ENCODE measurements around the gene SLC29A4.

The SLC29A4 gene

DNA sequence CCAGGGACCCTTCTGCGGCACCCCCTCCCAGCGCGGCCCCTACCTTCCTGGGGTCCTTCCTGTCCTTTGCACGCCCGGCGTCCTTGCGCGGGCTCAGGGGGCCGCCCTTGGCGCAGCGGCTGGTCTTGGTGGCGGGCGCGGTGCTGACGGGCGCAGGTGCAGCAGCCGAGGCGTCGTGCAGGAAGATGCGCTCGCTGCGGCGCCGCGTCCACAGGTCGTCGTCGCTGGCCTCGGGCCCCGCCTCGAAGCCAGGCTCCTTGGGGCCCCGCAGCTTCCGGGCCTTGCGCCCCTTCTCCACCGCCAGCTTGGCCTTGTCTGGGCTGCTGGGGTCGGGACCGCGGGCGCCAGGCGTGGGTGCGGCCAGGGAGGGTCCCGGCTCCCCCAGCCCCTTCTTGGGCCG lies 49.8 kb downstream of the SLC29A4 start:
- no peak for DNase-seq

DNA sequence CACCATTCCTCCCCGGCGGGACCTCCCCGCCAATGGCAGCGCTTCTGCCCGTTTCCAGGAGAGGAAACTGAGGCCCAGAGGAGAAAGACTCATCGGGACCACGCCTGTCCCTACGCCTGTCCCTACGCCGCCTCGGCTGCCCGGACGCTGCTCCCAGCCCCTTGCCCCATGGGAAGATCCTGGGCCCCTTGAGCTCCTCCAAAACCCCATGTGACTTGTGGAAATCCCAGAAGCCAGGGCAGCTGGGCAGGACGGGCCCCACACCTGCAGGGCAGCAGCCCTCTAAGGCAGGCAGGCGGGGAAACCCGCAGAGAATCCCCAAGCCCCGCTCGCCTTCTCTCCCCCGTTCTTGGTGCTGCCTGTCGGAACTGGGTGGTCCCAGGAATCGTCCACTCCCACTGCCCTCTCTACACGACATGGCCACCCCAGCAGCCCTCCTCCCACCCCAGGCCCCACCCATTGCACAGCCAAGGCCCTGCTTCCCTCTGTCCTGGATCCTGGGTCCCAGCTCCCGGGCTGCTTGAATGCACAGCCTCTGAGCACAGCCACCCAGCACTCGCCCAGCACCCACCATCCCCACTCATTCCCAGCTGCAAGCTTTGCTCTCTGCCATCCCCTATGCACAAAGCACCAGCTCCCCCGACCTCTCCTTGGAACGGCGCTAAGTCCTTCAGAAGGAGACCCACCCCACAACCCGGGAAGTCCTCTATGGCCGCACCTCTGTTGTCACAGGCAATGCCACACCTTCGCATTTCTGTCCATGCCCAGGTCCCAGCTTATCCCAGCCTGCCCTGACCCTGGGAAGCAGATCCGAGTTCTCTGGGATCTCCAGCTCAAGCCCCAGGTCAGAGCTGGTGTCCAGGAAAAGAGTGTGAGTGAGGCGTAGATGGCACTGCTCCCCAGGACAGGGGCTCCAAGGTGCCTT lies 50.6 kb downstream of the SLC29A4 start:
- no peak for DNase-seq

DNA sequence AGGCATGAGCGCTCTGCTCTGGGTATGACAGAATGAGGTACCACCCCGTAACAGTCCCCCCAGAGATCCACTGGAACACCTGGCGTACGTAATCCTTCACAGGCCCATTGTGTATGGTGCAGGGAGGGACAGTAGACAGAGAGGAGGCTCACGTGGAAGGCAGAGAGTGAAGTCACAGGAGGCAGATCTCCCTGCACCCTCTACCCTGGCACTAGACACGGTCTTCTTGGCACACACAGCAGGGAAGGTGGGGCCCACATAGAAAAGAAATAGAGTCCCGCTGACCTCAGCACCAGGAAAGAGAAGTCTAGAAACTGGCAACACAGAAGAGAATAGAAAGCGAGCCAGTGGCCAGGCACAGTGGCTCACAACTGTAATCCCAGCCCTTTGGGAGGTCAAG lies 51.9 kb downstream of the SLC29A4 start:
- DNase-seq: no peak

DNA sequence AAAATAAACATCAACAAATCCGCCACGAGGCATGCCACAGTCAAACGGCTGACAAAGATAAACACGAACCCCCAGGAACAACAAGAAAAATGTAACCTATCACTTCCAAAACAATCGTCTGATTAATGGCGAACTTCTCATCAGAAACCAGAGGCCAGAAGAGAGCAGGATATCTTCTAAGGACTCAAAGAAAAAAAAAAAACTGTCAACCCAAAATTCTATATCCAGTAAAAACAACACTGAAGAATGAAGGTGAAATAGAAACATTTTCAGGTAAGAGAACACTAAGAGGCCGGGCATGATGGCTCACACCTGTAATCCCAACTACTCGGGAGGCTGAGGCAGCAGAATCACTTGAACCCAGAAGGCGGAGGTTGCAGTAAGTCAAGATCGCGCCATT lies 54.3 kb downstream of the SLC29A4 start:
- DNase-seq: no peak

DNA sequence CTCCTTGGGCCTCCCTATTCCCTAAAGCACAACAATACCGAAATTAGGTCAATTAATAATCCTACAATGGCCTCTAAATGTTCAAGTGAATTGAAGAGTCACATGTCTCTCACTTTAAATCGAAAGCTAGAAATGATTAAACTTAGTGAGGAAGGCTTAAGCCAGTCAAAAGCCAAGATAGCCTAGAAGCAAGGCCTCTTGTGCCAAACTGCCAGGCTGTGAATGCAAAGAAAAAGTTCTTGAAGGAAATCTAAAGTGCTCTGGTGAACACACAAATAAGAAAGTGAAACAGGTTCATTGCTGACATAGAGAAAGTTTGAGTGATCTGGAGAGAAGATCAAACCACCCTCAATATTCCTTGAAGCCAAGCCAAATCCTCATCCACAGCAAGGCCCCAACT lies 57.2 kb downstream of the SLC29A4 start:
- DNase-seq: no peak

DNA sequence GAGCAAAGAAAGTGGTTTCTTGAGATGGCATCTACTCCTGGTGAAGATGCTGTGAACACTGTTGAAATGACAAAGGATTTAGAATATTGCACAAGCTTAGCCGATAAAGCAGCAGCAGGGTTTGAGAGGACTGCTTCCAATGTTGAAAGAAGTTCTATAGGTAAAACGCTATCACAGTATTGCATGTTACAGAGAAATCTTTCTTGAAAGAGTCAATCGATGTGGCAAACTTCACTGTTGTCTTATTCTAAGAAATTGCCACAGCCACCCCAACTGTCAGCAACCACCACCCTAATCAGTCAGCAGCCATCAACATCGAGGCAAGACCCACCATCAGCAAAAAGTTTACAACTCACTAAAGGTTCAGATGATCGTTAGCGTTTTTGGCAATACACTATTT lies 59.9 kb downstream of the SLC29A4 start:
- DNase-seq: no peak

DNA sequence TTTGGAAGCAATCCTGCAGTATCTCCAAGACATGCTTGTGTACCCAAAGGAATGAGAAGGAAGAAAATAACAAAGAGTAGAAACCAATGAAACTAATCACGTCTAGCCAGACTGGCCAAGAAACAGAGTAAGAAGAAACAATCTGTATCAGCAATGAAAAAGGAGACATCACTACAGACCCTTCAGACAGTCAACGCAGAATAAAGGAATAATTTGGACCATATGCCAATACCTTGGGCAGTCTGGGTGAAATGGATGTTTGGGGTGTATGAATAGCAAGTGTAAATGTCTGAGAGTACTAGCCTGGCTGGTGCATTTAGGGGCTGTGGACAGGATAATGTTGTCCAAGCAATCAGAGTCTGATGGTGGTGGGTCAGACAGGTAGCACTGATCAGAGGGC lies 61.1 kb downstream of the SLC29A4 start:
- no peak for DNase-seq

DNA sequence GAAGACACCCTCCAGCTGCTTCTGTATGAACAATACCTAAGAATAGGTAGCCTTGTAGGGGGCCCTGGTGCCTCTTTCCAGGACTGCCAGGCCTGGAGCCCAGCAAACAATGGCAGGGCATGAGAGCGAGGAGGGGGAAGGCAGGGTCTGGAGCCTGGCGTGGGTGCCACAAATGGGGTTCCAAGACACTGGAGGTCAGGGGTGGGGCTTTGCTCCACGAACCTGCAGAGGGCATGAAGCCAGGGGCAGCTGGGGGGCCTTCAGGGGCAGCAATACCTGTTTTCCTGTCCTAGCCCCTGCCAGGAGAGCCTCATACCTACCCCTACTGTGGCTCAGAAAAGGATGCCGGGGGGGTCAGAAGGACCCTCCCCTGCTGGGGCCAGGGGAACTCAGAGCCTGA lies 61.6 kb downstream of the SLC29A4 start:
- no peak for DNase-seq

DNA sequence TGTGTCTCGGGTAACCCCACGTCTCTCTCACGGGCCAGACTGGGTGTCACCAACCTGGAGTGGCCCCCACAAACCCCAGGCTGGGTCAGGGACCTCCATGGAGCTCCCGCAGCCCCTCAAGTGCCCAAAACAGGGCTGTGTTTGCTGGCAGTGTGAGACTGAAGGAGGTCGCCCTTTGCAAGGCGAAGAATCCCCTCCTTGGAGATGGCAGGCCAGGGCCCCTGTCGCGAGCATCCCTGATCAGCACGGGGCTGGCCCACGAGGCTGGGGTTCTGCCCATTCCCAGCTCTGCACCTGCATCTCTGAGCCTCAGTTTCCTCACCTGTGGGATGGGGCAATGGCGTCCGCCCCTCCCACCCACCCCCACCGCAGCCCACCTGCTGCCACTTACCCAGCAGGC lies 62.4 kb downstream of the SLC29A4 start:
- DNase-seq: no peak

DNA sequence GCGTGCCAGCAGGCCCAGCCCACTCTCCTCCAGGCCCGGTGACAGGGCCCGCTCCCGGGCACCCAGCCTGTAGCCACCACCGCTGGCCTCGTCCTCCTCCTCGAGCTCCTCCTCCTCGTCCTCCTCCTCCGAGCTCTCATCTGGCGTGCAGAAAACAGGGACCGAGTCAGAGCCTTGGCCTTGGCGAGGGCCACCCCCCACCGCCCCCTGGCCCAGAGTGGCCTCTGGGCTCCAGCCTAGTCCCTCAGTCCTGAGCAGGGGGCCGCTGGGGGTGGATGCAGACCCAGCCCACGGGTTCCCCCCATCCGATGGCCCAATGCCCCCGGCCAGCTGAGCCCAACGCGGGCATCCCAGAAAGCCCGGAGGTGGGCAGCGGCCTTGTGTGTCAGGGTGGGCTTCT lies 62.9 kb downstream of the SLC29A4 start:
- no peak for DNase-seq

DNA sequence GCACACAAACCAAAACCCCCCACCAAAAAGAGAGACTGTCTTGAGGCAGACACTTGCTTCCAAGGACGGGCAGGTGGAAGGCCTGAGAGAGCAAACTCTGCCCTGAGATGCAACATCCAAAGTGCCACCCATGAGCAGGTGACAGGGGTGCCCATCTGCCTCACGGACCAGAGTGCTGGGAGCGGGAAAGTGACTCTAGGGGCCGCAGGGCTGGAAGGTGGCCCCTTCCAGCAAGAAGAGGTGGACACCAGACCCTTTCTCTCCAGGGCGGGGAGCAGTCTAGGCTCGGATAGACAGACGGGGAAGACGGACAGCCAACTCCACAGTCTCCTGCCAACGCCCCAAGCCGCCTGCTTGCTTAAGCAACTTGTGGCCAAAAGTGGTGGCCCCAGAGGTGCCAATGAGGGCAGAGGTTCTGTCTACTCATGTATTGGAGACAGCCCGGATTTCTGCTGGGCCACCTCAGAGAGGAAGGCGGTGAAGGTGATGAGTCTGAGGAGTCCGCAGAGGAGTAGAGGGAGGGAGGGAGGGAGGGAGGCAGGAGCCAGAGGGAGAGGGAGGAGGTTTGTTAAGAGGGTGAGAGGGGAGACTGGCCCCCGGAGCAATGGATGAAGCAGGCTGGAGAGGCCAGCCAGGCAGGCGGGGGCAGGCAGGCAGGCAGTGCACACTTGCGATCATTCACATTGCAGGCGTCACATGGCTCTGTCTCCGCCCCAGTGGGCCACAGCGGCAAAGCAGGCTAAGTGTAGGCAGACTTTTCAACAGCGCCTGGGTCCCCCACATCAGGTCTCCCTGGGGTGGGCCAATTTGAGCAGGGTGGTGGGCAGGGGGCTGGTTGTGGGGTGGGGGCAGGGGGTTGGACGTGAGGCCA lies 65.6 kb downstream of the SLC29A4 start:
- no peak for DNase-seq

DNA sequence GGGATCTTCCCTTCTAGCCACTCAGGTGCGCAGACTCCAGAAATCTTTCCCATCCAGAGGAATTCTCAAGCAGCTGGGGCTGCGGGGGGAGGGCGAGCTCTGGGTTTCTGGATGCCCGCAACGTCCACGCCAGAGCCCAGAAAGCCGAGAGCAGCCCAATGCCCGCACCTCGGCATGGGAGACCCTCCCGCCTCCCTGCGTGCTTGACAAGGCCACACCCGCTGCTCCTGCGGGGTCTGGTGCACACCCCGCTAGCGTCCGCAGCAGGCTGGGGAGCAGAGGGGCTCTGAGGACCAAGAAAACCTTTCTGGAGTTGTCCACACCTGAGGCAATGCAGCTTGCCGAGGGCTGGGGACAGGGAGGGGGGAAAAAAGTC lies 66.2 kb downstream of the SLC29A4 start:
- DNase-seq: no peak

DNA sequence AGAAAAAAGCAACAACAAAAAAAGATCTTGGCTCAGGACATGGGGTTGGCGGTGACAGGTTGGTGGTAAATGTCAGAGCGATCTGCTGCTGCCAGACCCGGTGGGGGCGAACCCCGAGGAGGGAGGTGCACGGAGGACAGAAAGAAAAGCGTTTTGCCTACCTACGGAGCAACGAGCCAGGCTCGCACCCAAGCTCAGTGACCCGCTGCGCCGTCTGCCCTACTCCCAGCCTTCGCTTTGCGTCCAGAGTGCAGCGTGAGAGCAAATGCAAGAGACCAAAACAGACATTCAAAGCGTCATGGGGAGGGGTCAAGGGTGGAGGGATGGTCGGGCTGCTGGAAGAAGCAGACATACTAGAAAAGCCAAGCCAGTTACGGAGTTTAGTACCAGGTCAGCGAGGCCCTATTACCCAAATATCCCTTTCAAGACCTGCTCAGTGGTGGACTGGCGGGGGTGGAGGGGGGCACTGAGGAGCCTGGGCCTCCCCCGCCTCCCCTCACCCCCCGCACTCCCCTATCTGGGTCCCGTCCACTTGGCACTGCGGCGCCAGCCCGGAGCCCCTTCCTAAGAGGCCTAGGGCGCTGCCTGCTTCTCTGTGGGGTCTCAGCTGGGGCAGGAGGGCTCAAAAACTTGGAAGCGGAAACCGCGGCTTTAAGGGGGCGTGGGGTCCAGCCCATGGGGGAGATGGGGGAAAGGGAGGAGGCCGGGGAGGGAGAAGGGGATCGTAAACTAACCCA lies 66.9 kb downstream of the SLC29A4 start:
- no peak for DNase-seq

DNA sequence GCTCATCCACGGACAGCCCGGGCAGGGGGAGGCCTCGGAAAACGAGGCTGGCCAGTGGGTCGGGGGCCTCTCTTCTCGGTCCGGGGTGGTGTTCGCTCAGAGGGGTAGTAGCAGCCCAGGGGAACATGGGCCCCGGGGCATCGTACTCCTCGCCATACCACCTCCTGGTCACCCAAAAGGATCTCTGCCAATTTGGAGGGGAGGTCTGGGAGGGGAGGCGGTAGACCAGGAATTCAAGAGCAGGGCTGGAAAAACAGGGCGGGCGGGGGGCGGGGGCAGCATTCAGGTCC lies 67.4 kb downstream of the SLC29A4 start:
- no peak for DNase-seq

DNA sequence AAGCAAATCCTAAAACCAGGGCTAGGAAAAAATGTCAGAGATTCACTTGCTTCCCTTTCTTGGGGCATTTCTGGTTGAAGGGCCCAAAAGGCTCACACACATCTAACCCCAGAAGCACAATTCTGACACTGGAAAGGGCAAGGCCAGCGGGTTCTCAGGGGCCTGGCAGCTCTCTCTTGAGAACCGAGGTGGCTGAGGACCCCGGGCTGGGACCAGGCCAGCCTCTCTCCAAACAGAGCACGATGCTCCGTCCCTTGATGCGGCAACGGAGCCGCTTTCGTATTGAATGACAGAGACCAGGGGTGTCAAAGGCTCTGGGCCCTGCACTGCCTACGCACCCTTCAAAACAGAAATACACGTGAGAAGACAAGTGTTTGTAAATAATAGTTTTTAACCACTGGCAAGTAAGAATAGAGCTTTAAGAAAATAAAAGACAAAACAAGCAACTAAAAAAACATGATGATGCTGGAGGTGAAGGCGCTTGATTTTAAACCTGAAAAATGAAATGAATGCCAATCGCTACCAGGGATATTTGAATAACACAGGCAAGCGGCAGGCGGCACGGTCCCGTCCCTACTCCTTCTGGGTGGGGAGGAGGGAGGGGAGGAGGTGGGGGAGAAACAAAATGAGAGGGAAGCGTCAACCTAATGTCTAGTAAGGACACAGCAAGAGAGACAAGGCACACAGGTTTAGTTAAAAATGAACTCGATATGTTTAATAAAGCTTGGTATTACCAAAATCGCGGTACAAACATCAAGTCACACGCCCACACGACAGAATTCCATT lies 68.0 kb downstream of the SLC29A4 start:
- DNase-seq: no peak

DNA sequence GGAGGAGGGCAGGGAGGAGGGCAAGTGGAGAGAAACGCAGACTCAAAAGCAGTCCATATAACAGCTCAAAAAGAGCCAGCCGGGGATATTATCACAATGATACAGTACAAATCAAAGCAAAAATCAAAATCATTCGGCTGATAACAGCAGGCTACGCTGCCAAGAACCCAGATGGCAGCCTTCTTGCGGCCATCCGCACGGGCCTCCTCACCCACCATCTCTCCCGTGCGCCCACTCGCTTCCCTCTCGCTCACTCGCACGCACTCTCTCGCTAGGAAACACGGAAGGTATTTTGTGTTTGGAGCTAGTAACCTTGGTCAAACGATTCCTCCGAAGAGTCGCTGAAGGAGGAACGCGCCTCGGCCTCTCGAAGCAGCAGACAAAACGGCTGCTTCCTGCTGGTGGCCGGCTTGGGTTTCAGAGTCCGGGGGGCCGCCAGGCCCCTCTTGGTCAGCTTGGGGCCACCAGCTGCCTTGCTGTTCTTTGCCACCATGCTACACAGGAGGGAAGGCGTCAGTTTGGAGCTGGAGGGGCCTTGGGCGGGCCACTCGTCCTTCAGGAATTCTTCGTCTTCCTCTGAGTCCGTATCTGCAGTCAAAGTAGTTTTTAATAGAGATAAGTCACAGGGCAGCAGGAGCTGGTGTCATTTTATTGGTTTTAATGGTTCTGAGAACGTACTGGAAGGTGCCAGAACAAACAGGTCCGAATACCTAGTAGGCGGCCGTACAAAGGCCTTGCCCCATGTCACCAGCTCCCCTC lies 68.9 kb downstream of the SLC29A4 start:
- DNase-seq: no peak

DNA sequence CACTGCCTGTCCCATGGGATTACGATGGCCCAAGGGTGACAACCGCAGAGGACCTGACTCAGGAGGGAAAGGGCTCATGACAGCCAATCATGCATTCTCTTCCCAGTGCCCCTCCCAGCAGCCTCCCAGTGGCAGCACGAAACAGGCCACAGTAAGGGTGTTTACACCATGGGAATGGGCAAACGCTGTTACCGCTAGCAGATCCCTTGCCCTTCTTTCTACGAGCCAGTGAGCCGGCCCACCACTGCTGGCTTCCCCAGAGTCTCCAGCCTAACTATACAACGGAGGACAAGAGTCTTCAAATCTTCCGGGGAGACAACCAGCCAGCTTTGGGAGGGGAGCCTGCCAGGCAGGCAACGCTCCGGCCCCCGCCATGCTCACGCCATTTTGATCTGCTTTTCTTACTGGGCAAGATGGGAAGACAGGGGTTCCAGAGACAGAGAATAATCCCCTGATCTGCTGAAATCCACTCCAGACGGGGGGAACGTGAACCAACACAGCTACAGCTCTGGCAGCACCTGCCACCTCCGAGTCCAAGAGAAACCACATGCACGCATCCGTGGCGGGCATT lies 69.8 kb downstream of the SLC29A4 start:
- no peak for DNase-seq

DNA sequence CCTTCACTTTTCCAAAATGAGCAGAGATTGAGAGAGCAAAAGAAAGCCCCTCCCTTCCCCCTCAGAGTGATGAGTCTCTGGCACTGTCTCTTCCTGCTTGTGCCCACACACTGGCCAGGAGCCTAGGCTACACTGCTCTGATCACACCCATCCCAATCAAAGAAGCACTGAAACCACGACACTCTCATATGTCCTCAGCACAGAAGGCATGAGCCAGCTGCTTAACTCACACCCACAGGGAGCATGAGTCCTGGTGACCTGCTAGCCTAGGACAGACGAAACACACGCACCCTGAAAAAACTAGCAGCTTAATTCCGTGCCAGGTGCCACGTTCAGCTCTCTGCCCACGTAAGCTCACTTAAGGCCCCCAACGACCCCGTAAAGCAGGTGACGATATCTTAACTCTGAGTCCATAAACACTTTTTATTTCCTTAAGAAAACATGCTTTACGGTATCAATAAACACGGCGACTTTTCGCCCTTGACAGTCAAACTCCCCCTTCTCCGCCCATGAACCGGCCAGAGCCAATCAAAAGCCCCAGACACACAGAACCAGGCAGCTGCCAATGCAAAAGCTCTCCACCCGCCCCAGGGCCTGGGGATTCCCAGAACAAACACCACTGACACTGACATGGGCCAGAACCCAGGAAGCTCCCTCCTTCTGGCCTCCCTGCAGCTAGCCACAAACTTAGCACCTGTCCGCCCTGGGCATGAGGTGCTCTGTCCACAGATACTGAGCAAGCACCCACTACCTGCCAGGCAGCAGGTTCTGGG lies 71.9 kb downstream of the SLC29A4 start:
- DNase-seq: no peak
